22Rv1 (cell line): ENCODE data around the gene CHTF18.

ENCODE experiments used
- CTCF ChIP-seq: fragments of 450-650 bp; IDR thresholded peaks from 2 replicates; pipeline ENCODE4 v1.5.1; 2017; ENCODE audit warnings: mild to moderate bottlenecking
- ZFX ChIP-seq: fragments of 450-650 bp; IDR thresholded peaks from 2 replicates; pipeline ENCODE4 v1.6.1; 2017; ENCODE audit warnings: antibody characterized with exemption, borderline replicate concordance

GRCh38 chr16:768428-768827 lies 20.0 kb upstream of the CHTF18 start:
- TF ChIP-seq CTCF (no peak), ZFX (no peak)
